Astrocyte (in vitro differentiated cells and primary cell): ENCODE data around the gene WSB2.

Source experiments
- EZH2 ChIP-seq: IDR thresholded peaks from 2 replicates; pipeline ENCODE4 v1.6.1; 2012; ENCODE audit warnings: mild to moderate bottlenecking, low read length, inconsistent platforms; ENCODE audit not compliant: insufficient read depth
- TF ChIP-seq, protein P1 (sequence below): IDR thresholded peaks from 2 replicates; pipeline ENCODE4 v1.5.1; 2011; ENCODE audit warnings: low read depth, mild to moderate bottlenecking, inconsistent platforms, low read length, moderate library complexity; ENCODE audit not compliant: insufficient read depth

DNA sequence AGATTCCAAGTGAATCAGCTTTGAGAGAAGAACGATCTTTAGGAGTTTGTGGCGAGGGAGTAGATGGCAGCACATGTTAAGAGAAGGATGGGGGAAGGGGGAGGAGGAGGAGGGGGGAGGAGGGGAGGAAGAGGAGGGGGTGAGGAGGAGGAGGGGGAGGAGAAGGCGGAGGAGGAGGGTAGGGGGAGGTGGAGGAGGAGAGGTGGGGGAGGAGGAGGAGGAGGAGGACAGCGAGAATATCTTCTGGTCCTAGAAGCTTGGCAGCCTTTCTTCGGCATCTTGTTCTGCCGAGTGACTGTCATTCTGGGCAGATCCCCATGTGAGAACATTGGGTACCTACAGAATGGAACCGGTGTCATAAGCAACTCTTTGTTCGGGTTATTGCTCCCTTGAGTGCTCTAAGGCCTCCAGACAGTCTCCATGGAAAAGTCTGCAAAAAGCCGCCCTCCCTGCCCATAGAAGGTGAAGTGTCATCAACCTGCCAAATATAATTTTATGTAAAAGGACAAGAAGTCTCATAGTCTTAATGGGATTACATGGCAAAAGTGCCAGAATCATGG, 37.6 kb downstream of the WSB2 start:
- TF ChIP-seq, protein P1, sequence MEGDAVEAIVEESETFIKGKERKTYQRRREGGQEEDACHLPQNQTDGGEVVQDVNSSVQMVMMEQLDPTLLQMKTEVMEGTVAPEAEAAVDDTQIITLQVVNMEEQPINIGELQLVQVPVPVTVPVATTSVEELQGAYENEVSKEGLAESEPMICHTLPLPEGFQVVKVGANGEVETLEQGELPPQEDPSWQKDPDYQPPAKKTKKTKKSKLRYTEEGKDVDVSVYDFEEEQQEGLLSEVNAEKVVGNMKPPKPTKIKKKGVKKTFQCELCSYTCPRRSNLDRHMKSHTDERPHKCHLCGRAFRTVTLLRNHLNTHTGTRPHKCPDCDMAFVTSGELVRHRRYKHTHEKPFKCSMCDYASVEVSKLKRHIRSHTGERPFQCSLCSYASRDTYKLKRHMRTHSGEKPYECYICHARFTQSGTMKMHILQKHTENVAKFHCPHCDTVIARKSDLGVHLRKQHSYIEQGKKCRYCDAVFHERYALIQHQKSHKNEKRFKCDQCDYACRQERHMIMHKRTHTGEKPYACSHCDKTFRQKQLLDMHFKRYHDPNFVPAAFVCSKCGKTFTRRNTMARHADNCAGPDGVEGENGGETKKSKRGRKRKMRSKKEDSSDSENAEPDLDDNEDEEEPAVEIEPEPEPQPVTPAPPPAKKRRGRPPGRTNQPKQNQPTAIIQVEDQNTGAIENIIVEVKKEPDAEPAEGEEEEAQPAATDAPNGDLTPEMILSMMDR, result no peak
- TF ChIP-seq EZH2, result no peak
